AG10803 (cell line): ENCODE measurements around the gene TRPC4.
A peak's percentile ranks its signal among the peaks of the same experiment; 100 is the strongest.

Source experiments
- DNase-seq: peaks from one replicate; pipeline ENCODE4 v3.0.0; 2010; ENCODE audit warnings: low read depth
- H3K4me3 ChIP-seq: 2 replicates; pipeline ENCODE4 v1.5.1; 2011; ENCODE audit warnings: mild to moderate bottlenecking, low read length, control low read depth
- TF ChIP-seq, protein P1 (sequence below): conservative IDR thresholded peaks from 2 replicates; pipeline ENCODE4 v1.5.1; 2011; ENCODE audit warnings: mild to moderate bottlenecking, low read length, control low read depth, inconsistent platforms

Gene TRPC4

DNA sequence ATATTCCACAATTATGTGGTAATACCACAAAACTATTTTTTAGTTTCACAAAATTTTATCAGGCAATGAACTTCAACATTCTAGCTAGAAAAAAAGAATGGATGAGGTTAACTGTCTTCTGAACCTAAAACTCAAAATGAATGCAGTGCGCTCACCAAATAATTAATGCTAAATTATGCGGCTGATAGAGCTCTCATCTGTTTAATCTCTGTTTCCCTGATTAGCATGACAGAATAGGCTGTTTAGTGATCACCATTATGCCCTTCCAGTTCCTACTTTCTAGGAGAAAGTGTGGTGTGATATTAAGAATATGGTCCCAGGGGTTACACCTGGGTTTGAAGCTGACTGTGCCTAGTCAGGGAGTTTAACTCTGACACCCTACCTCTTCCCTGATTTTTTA is 228.2 kb downstream of the TRPC4 start:
- TF ChIP-seq, protein P1, sequence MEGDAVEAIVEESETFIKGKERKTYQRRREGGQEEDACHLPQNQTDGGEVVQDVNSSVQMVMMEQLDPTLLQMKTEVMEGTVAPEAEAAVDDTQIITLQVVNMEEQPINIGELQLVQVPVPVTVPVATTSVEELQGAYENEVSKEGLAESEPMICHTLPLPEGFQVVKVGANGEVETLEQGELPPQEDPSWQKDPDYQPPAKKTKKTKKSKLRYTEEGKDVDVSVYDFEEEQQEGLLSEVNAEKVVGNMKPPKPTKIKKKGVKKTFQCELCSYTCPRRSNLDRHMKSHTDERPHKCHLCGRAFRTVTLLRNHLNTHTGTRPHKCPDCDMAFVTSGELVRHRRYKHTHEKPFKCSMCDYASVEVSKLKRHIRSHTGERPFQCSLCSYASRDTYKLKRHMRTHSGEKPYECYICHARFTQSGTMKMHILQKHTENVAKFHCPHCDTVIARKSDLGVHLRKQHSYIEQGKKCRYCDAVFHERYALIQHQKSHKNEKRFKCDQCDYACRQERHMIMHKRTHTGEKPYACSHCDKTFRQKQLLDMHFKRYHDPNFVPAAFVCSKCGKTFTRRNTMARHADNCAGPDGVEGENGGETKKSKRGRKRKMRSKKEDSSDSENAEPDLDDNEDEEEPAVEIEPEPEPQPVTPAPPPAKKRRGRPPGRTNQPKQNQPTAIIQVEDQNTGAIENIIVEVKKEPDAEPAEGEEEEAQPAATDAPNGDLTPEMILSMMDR = no peak
- H3K4me3 ChIP-seq = no peak overlapping the region

DNA sequence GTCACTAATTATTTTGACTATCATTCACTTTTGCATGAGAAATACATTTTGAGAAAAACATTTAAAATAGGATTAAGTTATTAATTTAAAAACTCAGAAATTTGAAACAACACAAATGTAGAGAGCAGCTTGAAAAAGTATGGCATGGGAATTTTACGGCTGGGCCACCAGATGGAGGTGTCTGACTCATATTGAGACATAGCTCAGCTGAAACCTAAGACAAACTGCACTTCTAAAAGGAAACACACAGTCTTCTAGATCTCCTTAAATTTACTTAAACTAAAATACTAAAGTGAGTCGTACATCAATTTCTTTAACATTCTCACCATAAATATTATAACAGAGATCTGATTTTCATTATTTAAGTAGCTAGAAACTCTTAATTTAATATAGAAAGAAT is 229.1 kb downstream of the TRPC4 start:
- peak; percentile 81 for DNase-seq
- TF ChIP-seq, protein P1 = peak; percentile 88
- no peak overlapping the region for H3K4me3 ChIP-seq

More for the DNA sequence above, 228.2 kb downstream of the TRPC4 start:
- no peak for DNase-seq

DNA sequence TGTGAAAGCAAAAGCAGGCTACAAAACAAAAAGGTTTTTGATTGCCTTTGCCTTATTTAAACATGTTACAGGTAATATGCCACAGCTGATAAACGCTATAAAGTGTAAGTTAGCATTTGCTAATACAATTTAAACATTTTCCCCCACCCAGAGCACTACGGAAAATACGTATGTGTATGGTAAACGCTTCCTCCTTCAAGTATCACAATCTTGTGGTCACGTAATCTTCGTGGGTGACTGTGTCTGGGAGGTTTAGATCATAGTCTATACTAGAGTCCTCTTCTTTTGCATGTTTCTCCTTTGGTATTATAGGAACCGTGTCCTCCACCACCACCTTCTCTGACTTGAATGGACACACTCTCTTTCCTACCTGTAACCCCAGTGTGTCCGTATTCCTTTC is 232.9 kb downstream of the TRPC4 start:
- no peak overlapping the region for H3K4me3 ChIP-seq
- no peak for DNase-seq
- TF ChIP-seq, protein P1 = no peak

DNA sequence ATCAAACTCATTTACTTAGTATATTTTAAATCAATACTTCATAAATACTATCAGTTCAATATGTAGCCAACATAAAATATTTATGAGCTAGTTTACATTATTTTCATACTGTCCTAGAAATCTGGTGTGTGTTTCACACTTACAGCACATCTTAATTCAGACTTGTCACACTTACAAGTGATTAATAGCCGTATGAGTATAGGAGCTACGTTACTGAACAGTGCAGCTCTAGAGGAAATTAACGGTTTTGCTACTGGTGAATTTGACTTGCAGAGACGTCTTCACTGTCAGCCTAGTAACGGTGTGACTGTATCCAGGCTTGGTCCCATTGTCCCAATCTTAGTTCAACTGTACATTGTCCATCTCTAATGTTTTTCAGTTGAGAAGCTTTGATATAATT is 237.3 kb downstream of the TRPC4 start:
- TF ChIP-seq, protein P1 = no peak
- no peak for DNase-seq
- no peak overlapping the region for H3K4me3 ChIP-seq

DNA sequence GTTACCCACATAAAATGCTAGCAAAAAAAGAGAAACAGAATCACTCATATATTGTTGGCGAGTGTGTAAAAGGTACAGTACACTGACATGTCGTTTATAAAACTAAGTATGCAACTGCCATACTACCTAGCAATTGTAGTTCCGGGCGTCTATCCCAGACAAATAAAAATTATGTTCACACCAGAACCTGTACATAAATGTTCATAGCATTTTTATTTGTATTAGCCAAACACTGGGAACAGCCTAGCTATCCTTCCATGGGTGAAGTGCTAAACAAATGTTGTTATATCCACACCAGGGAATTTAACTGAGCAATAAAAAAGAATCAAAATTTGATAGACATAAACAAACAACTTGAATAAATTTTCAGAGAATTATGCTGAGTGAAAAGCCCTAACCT is 242.1 kb downstream of the TRPC4 start:
- TF ChIP-seq, protein P1 = no peak
- H3K4me3 ChIP-seq = no peak overlapping the region
- no peak for DNase-seq

DNA sequence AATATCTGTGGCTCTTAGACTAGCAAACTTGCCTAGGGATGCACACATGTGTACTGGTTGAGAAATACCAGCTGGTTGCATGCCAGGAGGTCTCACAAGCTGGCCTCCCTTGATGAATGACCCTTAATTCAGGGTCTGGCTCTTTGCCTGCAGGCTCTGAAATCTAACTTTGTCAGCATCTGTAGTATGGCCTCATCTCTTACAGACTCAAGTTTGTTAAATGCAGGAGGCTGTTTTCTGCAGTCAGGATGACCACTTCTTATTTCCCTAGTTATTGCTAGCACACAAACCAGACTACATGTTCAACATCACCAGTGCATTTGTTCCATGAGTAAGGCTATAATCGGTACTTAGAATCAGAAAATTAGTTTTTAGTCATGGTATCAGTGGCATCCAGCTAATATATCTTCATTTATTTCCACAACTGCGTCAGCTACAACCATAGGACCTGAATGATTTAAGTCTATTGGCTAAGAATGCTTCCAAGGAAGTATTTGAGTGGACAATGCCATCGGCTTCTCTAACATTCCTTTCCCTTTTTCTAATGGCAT is 247.7 kb downstream of the TRPC4 start:
- TF ChIP-seq, protein P1 = no peak
- H3K4me3 ChIP-seq = no peak overlapping the region
- peak; percentile 99 for DNase-seq

DNA sequence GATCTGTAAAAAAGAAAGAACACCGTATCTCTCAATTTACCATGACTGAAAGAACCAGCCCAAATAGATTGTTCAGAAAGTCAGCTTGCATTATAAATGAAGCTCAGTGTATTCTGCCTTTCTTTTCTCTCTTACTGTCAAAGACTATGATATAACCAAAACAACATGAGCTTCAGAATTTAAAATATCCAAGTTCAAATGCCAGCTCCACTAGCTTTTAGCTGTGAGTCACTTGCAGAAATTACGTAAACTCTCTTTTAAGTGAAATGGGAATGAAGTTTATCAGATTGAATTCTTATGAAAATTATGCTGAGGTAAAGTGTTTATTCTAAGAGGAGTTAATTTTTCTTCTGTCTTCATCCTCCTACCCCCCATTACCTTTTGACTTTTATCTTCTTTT is 251.0 kb downstream of the TRPC4 start:
- TF ChIP-seq, protein P1 = no peak
- DNase-seq = peak; percentile 89
- no peak overlapping the region for H3K4me3 ChIP-seq
